Natural killer cell (primary cell): ENCODE results near the gene RASAL1. TPM values are rescaled to one million over a fixed set of nuclear protein-coding genes. Genes with fewer than 3 reads are reported as not detected.

Source experiments
- ATAC-seq, 3 donors: fragments of 150-1000 bp in 2 of 3; fragments of 200-7000 bp in 1 of 3; cut with Tn5 transposase; 1 replicate in 1 of 3; 2 replicates in 2 of 3; pipeline ENCODE4 v1.10.0; 2021; ENCODE audit warnings: mild to moderate bottlenecking in 2 of 3, moderate library complexity in 2 of 3
- DNase-seq, 2 donors: peaks; one replicate each; pipeline versions ENCODE4 v3.0.0 to v3.0.0-alpha.2; 2013 to 2021; ENCODE audit warnings: mixed read lengths in 1 of 2
- H3K27ac ChIP-seq: one replicate; pipeline ENCODE4 v1.5.1; 2013; ENCODE audit warnings: mild to moderate bottlenecking, low read length
- H3K27me3 ChIP-seq: one replicate; pipeline ENCODE4 v1.6.1; 2013; ENCODE audit warnings: low read length; ENCODE audit not compliant: control insufficient read depth, insufficient read depth
- H3K36me3 ChIP-seq: one replicate; pipeline ENCODE4 v1.6.1; 2013; ENCODE audit warnings: low read length; ENCODE audit not compliant: control insufficient read depth, insufficient read depth
- H3K4me1 ChIP-seq: one replicate; pipeline ENCODE4 v1.6.1; 2013; ENCODE audit warnings: low read length; ENCODE audit not compliant: control insufficient read depth, insufficient read depth
- H3K4me3 ChIP-seq: one replicate; pipeline ENCODE4 v1.5.1; 2013; ENCODE audit warnings: low read length
- H3K9me3 ChIP-seq: one replicate; pipeline ENCODE4 v1.6.1; 2013; ENCODE audit warnings: low read length; ENCODE audit not compliant: control insufficient read depth, insufficient read depth
- H3K27ac Mint-ChIP-seq, 2 donors: one replicate each; pipeline ENCODE4 v1.8.0; 2022; ENCODE audit warnings: mild to moderate bottlenecking in 2 of 2, mixed read lengths in 2 of 2, moderate library complexity in 1 of 2
- H3K27me3 Mint-ChIP-seq, 2 donors: one replicate each; pipeline ENCODE4 v1.8.0; 2022; ENCODE audit warnings: low read depth in 2 of 2, mixed read lengths in 2 of 2
- H3K36me3 Mint-ChIP-seq: one replicate; pipeline ENCODE4 v1.8.0; 2022; ENCODE audit warnings: mixed read lengths
- H3K4me1 Mint-ChIP-seq, 2 donors: one replicate each; pipeline ENCODE4 v1.8.0; 2022; ENCODE audit warnings: mixed read lengths in 2 of 2
- H3K4me3 Mint-ChIP-seq: one replicate; pipeline ENCODE4 v1.8.0; 2022; ENCODE audit warnings: mild to moderate bottlenecking, moderate library complexity, mixed read lengths
- H3K9me3 Mint-ChIP-seq, 2 donors: one replicate each; pipeline ENCODE4 v1.8.0; 2022; ENCODE audit warnings: mixed read lengths in 2 of 2
- CTCF ChIP-seq: fragments of 200-600 bp; IDR thresholded peaks from one replicate; pipeline ENCODE4 v1.8.0; 2022; ENCODE audit warnings: antibody characterized with exemption
- WGBS: methylation state at CpG from one replicate; pipeline ENCODE4 v1.1.7; 2013; ENCODE audit warnings: missing lambda C conversion rate; ENCODE audit not compliant: insufficient coverage; 5-methylcytosine and 5-hydroxymethylcytosine counted together
- intact Hi-C: fragments of 100-400 bp; cut with micrococcal nuclease; formaldehyde crosslinking; loops from one replicate; pipeline ENCODE4 v1.14.2; 2022
- total RNA-seq, 4 donors: library from RNA; stranded (reverse); fragments of 120-200 nt in 1 of 4; gene quantifications; one replicate each; pipeline versions ENCODE4 v1.2.3 to v1.2.4, GENCODE V29; 2013 to 2022

The RASAL1 gene
- total RNA-seq, 3 donors from 2014 or later (not counting 1 experiment from before 2014, with no cell fraction given), result not detected

DNA sequence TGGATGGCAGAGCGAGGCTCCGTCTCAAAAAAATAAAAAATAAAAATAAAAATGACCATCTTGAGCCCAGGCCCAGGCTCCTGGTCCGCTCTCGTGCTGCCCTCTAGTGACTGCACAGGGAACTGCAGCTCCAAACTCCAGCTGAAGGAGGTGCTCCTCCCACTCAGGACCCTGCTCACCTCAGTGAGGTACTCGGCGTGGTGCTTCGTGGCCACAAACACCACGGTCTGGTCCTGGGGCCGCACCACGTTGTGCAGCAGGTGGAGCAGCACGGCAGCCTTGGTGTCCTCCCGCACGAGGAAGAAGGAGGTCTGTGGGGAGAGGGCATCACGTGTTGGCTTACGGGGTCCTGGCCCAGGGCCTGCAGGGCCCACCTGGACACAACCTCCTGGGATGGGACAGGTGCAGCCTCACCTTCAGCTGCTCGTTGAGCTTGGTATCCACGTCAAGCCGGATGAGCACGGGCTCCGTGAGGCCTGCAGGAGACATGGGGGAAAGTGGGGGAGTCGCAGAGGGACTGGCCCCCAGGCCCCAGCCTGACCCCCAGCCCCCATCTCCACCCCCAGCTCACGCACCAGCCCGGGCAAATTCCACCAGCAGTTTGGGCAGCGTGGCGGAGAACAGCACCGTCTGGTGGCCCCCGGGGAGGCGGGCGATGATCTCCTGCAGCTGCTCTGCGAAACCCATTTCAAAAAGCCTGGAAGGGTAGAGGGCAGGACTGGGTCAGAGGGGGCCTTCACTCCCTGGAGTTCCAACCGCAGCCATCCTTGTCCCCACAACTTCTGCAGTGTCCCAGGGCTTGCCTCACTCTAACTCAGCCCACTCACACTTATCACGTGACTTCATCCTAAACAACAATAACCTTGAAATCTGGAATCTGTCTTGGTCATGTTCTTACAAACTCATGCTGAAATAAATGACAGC, 39.2 kb upstream of the RASAL1 start:
- no peaks in the 10 kb centered on the region for H3K27me3 ChIP-seq
- H3K9me3 ChIP-seq, result no peaks in the 10 kb centered on the region
- peak overlapping the region; percentile 51 to 84 for H3K27ac Mint-ChIP-seq
- no peaks in the 10 kb centered on the region for H3K9me3 Mint-ChIP-seq
- intact Hi-C loops, result loop anchor here (1.0 kb wide), 1 partner anchor 126 kb away; no protein-coding TSS in a partner anchor
- no peaks in the 10 kb centered on the region for H3K4me1 ChIP-seq
- peaks cover 88% of the 10 kb centered on the region for H3K36me3 ChIP-seq
- H3K4me3 ChIP-seq, result no peak overlapping the region
- peaks cover 5 to 9% of the 10 kb centered on the region in 2 donors for H3K4me1 Mint-ChIP-seq
- peak; percentile 73 to 86 for DNase-seq
- peaks cover 19% of the 10 kb centered on the region for H3K36me3 Mint-ChIP-seq
- TF ChIP-seq CTCF, result peak; percentile 97
- no peak overlapping the region for H3K27ac ChIP-seq
- peak; percentile 84 to 98 (median 88) for ATAC-seq
- 59% methylated on average over 31 of the region's 32 CpGs for WGBS
- H3K27me3 Mint-ChIP-seq, result no peaks in the 10 kb centered on the region
- no peak overlapping the region for H3K4me3 Mint-ChIP-seq

GRCh38 chr12:113173081-113173698, 37.6 kb upstream of the RASAL1 start:
- Mint-ChIP-seq H3K27me3 (no peaks in the 10 kb centered on the region), H3K4me3 (no peak overlapping the region), H3K27ac (no peak overlapping the region), H3K4me1 (peaks cover 5 to 9% of the 10 kb centered on the region in 2 donors), H3K36me3 (peaks cover 19% of the 10 kb centered on the region), H3K9me3 (no peaks in the 10 kb centered on the region)
- Histone ChIP-seq H3K4me3 (no peak overlapping the region), H3K27me3 (no peaks in the 10 kb centered on the region), H3K9me3 (no peaks in the 10 kb centered on the region), H3K4me1 (no peaks in the 10 kb centered on the region), H3K27ac (no peak overlapping the region), H3K36me3 (peaks cover 83% of the 10 kb centered on the region)
- no peak for TF ChIP-seq CTCF
- DNase-seq, result no peak
- ATAC-seq, result no peak
- intact Hi-C loops, result no loop called here
- 81% methylated on average over 7 of the region's 7 CpGs for WGBS

DNA sequence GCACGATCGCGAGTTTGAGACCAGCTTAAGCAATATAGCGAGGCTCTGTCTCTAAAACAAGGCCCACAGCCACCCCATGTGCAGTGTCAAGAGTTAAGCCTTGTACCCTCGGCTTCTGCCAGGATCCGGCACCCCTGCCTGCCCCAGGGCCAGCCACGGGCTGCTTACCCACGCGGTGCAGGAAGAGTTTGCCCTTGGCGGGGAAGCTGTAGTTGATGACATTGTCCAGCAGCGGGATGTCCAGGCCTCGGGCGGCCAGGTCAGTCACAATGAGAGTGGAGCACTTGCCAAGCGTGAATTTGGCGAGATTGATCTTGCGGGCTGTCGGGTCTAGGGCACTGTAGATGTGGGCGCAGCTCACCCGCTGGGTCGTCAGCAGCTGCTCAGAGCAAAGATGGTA, 36.6 kb upstream of the RASAL1 start:
- no peak overlapping the region for H3K27ac ChIP-seq
- Mint-ChIP-seq H3K4me3 (no peak overlapping the region), H3K4me1 (peaks cover 5 to 9% of the 10 kb centered on the region in 2 donors), H3K9me3 (no peaks in the 10 kb centered on the region), H3K27ac (no peak overlapping the region), H3K36me3 (peaks cover 19% of the 10 kb centered on the region), H3K27me3 (no peaks in the 10 kb centered on the region)
- peaks cover 83% of the 10 kb centered on the region for H3K36me3 ChIP-seq
- no peaks in the 10 kb centered on the region for H3K27me3 ChIP-seq
- intact Hi-C loops, result no loop called here
- DNase-seq, result no peak
- 97% methylated on average over 20 of the region's 20 CpGs for WGBS
- ATAC-seq, result no peak
- no peak overlapping the region for H3K4me3 ChIP-seq
- H3K4me1 ChIP-seq, result no peaks in the 10 kb centered on the region
- no peak for TF ChIP-seq CTCF
- no peaks in the 10 kb centered on the region for H3K9me3 ChIP-seq
